Superior temporal gyrus (tissue), 1 donor: ENCODE data around the gene ADAMTS13.
"Not testable (repeated sequence)": the region's sequence is repeated elsewhere in the genome, so short reads cannot be mapped to it uniquely, and the experiment has no call there.

Experiments
- DNase-seq: peaks from one replicate; pipeline ENCODE4 v3.0.0-alpha.2; 2016; ENCODE audit errors: extremely low spot score

The ADAMTS13 gene

DNA sequence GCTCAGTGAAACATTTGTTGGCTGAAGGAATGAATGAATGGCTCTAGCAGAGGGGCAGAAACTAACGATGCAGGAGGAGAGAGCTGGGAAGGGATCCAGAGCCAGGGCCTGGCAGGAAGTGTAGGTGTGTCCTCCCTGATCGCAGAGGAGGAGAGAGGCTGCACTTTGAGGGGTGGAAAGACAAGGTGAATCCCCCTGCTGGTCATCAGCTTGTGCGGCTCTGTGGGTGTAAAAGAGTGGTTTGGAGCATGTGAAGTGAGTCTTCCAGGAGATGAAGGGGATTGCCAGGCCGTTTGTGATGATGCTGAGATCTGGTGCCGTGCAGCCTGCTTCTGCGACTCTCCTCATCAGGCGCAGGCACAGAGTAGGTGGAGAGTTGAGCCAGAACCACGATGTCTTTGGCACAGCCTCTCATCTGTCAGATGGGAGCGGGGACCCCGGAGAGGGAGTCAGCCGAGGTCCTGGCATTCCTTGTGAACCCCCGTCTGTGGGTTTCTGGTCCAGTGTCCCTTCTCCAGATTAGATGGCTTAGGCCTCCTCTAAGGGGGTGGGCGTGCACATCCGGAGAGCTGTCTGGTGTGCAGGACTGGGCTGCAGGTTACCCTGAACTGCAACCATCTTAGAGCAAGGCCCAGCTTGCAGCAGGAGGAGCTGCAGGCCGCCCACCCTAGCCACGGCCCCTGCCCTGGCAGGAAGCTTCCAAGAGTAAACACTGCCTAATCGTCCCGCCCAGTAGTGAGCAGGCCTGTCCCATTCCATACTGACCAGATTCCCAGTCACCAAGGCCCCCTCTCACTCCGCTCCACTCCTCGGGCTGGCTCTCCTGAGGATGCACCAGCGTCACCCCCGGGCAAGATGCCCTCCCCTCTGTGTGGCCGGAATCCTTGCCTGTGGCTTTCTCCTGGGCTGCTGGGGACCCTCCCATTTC lies at the start of gene ADAMTS13:
Gene ADAMTS13, plus strand, starts transcription at position 753 of the 928 bp plus-strand sequence. Its CDS starts 77 bp downstream, at position 830.
- DNase-seq, result peak; percentile 19

GRCh38 chr9:133374612-133375115 lies 47.5 kb upstream of the ADAMTS13 start:
- DNase-seq, result no peak

GRCh38 chr9:133375116-133375723 lies 46.9 kb upstream of the ADAMTS13 start:
- DNase-seq, result no peak

DNA sequence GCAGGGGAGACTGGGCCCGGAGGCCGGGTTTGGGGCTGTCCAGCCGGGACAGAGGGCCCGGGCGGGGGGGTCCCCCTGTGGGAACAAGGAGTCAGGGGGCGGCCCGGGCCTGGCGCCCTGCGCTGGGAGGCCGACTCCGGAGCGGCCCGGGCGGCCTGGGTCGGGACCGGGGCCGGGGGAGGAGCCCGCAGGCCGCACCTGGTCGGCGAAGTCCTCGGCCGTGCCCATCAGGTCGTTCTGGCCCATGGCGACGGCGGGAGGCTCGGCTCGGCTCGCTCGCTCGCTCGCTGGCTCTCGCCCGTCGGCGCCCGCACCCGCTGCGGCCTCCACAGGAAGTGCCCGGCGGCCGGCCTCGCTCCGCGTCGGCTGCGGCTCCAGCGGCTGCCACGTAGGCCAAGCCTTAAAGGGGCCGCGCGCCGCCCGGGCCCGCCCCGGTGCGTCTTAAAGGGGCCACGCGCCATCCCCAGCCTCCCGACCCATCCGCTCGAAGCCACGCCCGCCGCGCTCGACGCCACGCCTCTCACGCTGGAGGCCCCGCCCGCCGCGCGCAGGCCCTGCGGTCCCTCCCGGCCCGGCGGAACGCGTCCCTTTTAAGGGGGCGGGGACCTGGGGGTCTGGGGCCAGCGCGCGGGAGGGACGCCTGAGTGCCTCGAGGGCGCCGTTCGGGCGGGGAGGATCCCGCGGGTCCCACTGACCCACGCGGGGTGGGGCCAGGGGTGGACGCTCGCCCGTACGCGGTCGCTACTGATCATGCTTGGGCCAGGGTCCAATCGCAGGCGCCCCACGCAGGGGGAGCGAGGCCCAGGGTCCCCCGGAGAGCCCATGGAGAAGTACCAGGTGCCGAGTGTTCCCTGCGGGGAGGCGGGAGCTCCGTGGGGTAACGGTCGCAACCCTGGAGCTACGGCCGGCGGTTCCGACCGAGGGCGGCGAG lies 46.2 kb upstream of the ADAMTS13 start, which contains the start of the genes STKLD1 and SURF4:
Gene STKLD1, plus strand, starts transcription at position 643 of the 931 bp plus-strand sequence. Its CDS starts 108 bp downstream, at position 751.
Gene SURF4, minus strand, starts transcription at position 337 of the 931 bp plus-strand sequence. Its CDS starts 91 bp downstream, at position 246.
- DNase-seq, result peak; percentile 94

DNA sequence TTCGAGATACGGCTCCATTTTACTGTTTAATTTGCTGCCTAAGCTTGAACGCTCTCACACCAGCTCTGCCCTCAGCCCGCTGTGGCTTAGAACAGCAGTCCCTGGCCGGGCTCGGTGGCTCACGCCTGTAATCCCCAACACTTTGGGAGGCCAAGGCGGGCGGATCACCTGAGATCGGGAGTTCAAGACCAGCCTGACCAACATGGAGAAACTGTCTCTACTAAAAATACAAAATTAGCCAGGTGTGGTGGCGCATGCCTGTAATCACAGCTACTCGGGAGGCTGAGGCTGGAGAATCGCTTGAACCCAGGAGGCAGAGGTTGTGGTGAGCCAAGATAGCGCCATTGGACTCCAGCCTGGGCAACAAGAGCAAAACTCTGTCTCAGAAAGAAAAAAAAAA lies 44.9 kb upstream of the ADAMTS13 start:
- not testable (repeated sequence) for DNase-seq

DNA sequence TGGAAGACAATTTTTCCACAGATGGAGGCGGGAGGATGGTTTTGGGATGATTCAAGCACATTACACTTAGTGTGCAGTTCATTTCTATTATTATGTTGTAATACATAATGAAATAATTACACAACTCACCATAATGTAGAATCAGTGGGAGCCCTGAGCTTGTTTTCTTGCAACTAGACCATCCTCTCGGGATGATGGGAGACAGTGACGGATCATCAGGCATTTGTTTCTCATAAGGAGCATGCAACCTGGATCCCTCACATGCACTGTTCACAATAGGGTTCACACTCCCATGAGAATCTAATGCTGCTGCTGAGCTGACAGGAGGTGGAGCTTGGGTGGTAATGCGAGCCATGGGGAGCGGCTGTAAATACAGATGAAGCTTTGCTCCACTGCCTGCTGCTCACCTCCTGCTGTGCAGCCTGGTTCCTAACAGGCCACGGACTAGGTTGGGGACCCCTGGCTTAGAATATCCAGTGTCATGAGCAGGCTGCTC lies 44.4 kb upstream of the ADAMTS13 start:
- DNase-seq, result no peak

GRCh38 chr9:133378408-133378962 lies 43.7 kb upstream of the ADAMTS13 start:
- no peak for DNase-seq

DNA sequence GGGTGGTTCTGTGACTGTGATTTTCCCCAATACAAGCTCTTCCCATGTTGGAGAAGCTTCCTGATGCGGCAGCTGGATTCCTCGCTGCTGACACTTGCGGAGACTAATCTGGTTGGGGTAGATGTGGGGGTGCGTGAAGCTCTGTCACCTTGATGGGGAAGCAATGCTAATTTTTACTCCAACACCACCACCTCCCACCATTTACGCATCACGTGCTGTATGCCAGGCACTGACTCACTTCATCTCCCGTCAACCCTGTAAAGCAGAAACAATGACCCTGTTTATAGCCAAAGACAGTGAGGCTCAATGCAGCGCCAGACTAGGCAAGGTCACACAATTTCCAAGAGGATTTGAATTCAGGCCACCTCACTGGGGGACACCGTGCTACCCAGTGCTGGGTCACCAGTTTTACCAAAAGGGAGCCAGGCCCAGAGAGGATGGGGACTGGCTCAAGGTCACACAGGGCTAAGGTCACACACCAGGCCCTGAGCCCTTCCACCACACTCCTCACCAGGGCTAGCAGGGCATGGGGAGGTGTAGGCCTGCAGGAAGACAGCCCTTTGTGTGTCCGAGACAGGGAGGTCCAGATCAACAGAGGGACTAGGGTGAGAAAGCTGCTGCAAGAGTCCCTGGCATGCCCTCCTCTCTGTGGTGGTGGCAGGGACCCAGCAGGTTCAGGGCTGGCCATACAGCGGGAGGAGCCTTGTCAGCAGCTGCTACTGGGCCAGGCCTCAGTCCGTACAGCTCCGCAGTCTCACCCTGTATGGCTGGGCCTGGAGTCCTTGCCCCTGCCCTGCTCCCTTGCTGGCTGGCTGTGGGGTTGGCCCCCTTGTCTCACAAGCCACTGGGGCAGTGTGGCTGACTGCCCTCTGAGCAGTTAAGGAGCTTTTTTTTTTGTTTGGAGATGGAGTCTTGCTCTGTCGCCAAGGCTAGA lies 42.7 kb upstream of the ADAMTS13 start:
- peak; percentile 40 for DNase-seq

DNA sequence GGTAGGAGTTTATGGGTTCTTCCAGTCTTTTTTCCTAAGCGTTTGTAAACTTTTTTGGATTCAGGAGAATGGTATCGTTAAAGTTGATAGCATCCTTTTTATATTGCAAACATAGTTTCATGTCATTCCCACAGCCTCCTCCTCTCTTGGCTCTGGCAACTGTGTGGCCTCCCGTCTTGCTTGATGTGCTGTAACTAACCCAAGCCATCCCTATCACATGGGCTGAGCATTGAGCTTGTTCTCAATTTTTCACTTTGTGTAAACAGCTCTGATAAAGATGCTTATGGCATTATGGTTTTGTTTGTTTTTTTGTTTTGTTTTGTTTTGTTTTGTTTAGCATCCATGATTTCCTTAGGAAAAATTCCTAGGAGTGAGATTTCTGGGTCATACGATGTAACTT lies 41.4 kb upstream of the ADAMTS13 start:
- peak; percentile 54 for DNase-seq

DNA sequence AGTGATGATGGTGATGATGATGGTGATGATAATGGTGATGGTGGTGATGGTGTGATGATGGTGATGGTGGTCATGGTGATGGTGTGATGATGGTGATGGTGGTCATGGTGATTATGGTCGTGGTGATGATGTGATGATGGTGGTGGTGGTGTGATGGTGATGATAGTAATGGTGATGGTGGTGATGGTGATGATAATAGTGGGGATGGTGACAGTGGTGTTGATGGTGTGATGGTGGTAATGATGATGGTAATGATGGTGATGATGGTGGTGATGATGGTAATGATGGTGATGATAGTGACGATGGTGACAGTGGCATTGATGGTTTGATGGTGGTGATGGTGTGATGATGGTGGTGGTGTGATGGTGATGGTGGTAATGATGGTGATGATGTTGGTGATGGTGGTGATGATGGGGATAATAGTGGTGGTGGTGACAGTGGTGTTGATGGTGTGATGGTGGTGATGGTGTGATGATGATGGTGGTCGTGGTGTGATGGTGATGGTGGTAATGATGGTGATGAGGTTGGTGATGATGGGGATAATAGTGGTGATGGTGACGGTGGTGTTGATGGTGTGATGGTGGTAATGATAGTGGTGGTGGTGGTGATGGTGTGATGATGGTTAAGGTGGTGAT lies 39.5 kb upstream of the ADAMTS13 start:
- DNase-seq, result no peak

DNA sequence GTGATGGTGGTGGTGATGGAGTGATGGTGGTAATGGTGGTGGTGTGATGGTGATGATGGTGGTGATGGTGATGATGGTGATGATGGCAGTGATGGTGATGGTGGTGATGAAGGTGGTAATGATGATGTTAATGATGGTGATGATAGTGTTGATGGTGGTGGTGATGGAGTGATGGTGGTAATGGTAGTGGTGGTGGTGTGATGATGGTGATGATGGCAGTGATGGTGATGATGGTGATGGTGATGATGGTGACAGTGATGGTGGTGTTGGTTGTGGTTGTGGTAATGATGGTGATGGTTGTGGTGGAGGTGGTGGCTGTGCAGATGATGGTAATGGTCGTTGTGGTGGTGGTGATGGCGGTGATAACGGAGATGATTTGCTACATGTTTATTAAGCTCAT lies 38.7 kb upstream of the ADAMTS13 start:
- no peak for DNase-seq

DNA sequence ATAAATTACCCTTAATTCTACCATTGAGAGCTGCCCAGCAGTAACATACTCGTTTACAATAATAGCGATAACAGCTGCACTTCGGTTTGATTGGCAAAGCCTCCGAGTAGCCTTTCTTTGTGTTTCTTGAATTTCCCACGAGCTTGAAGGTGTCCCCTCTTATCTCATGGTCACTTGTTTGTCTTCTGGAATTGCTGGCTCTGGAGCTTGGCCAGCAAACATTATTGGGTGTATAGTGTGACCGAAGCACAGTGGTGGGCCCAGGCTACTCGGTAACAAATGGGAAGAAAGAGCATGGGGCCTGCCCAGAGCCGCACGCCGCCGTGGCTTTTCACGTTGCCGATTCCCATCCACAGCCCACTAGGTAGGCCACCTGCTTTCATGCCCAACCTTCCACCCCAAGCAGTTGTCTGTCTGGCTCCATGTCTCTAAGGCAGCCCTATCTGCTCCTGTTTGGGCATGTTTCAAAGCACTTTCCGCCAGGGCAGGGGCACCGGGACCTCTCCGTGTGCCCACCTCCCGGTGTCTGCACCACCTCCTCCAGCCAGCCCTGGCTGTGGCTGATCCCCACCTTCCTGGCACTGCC lies 37.3 kb upstream of the ADAMTS13 start:
- DNase-seq, result no peak

DNA sequence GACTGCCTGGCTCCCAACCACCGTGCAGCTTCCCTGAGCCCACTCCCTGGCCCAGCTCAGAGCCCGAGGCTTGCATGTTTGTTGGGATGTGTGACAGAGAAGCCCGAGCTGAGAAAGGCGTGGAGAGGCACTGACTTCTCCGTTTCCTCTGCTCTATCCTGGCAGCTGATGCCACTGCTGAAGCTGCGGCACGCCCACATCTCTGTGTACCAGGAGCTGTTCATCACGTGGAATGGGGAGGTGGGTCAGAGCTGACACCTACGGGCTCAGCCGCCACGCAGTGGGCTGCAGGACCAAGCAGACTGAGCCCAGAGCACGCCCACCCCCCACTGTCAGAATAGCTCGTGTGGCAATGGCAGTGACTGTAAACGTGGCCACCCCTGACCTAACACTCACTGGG lies 36.7 kb upstream of the ADAMTS13 start:
- DNase-seq, result peak; percentile 27

DNA sequence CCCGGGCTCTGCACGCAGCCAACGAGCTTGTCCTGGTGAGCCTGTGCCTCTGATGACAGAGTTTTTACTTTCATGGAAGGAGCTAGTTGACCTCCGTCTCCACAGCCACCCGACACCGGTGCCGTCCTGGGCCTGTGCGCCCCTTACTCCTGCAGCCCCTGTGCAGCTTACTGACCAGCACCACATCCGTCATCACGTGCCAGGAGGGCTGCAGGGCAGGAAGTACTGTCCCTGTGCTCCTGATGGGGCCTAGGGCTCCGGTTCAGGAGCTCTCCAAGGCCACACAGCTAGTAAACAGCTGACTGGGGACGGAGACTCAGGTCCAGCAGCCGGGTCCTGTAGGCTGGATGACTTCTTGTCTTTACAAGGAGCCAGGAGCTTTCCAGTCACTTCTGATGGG lies 35.8 kb upstream of the ADAMTS13 start:
- no peak for DNase-seq

DNA sequence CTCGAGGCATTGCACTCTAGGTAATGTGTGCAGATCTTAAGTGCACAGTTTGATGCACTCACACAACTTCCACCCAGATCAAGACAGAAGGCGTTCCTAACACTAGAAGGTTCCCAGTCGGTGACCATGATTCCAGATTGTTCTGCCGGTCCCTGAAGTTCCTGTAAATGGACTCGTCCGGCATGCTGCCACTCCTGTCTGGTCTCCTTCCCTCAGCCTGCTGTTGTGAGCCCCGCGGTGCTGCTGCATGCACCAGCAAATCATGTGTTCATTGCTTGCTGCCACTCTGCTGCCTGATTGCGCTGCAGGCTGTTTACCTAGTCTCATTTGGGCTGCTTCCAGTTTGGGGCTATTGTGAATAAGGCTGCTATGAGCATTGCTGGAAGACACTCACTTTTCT lies 34.5 kb upstream of the ADAMTS13 start:
- DNase-seq, result no peak

DNA sequence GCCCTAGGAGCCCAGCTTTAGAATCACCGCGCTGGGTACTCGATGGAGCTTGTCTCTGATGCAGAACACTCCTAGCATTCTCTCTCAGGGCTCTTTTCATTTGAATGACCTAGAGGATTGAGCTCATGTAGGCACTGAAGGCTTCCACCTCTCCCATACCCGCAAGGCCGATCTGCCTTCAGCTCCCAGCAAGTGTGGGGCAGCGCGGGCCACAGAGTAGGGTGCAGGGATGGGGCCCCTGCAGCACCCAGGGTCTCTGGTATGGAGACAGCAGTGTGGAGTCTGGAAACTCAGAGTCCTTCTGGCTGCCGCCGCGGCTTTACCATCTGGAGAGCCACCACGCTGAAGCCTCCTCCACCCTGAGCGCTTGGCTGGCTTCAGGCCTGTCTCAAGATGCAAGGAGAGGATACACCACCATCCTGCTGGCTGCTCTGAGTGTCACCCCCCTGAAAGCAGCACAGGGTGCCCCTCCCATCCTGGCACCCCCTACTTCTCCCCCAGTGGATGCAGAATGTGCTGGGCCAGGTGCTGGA lies 33.1 kb upstream of the ADAMTS13 start:
- DNase-seq, result peak; percentile 29

DNA sequence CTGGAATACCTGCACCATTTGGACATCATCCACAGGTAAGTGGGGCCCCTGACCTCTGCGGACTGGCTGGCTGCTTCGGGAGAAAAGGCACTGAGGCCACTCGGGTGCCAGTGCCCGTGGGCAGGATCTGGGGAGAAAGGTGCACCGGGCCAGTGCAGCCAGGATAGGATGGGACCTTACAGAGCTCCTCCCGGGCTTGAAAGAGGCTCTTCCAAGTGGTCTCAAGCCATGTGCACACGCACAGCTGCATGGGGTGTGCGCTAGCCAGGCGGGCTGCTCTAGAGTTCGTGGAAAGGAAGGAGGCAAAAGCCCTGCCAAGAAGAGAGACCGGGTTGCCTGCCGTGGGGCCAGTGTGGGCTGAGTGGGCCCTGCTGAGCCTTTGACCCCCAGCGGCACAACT lies 32.6 kb upstream of the ADAMTS13 start:
- DNase-seq, result no peak

DNA sequence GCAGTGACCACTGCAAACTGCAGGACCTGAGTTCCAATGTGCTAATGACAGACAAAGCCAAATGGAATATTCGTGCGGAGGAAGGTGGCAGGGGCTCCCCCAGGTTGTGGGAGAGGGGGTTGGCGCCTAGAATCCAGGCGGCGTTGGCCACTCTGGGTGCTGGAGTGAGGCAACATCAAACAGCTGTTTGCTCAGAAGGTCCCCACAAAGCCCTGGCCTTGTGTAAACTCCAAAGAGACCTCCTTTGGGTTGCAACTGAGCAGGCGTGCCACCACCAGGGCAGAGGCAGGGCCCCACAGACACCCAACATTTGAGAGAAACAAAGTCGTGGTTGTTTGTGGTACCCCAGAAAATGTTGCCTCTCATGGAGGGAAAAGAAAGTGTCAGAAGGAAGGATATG lies 31.5 kb upstream of the ADAMTS13 start:
- no peak for DNase-seq

GRCh38 chr9:133391449-133391848 lies 30.7 kb upstream of the ADAMTS13 start:
- DNase-seq, result not testable (repeated sequence)
